Posterior cingulate gyrus (tissue), 11 donors: ENCODE measurements around the gene GRIK4.

Source experiments
- DNase-seq, 10 donors: peaks; one replicate each; pipeline versions ENCODE4 v3.0.0 to v3.0.0-alpha.2; 2020 to 2021; ENCODE audit warnings: mixed read lengths in 3 of 10
- intact Hi-C: fragments of 100-400 bp; cut with DNase I; formaldehyde crosslinking; loops from one replicate; pipeline ENCODE4 v1.15.1; 2023

The GRIK4 gene

GRCh38 chr11:120655589-120655988 is 144.0 kb downstream of the GRIK4 start:
- no peak for DNase-seq
- intact Hi-C loops = no loop called here

GRCh38 chr11:120657306-120658070 is 145.9 kb downstream of the GRIK4 start:
- intact Hi-C loops = no loop called here
- no peak for DNase-seq

GRCh38 chr11:120658071-120658423 is 146.5 kb downstream of the GRIK4 start:
- intact Hi-C loops = no loop called here
- DNase-seq = no peak

GRCh38 chr11:120659076-120659475 is 147.5 kb downstream of the GRIK4 start:
- no peak for DNase-seq
- intact Hi-C loops = no loop called here

GRCh38 chr11:120660024-120660565 is 148.5 kb downstream of the GRIK4 start:
- DNase-seq = no peak
- intact Hi-C loops = no loop called here

GRCh38 chr11:120662071-120662676 is 150.6 kb downstream of the GRIK4 start:
- intact Hi-C loops = no loop called here
- no peak for DNase-seq

- DNase-seq = no peak
- intact Hi-C loops = no loop called here
Observed at GRCh38 chr11:120663142-120663541, 151.6 kb downstream of the GRIK4 start.

- DNase-seq = no peak
- intact Hi-C loops = no loop called here
Observed at GRCh38 chr11:120666121-120666639, 154.6 kb downstream of the GRIK4 start.

- intact Hi-C loops = no loop called here
- peak in 9 of 10 donors; percentile 26 to 96 (median 81) for DNase-seq
Observed at GRCh38 chr11:120667281-120667680, 155.7 kb downstream of the GRIK4 start.

GRCh38 chr11:120667934-120668333 is 156.4 kb downstream of the GRIK4 start:
- intact Hi-C loops = no loop called here
- no peak for DNase-seq

- DNase-seq = no peak
- intact Hi-C loops = no loop called here
Observed at GRCh38 chr11:120668537-120668936, 157.0 kb downstream of the GRIK4 start.

GRCh38 chr11:120674542-120674941 is 163.0 kb downstream of the GRIK4 start:
- intact Hi-C loops = no loop called here
- no peak for DNase-seq

- intact Hi-C loops = no loop called here
- no peak for DNase-seq
Observed at GRCh38 chr11:120675171-120675570, 163.6 kb downstream of the GRIK4 start.

- no peak for DNase-seq
- intact Hi-C loops = no loop called here
Observed at GRCh38 chr11:120676991-120677390, 165.4 kb downstream of the GRIK4 start.

GRCh38 chr11:120680322-120680721 is 168.8 kb downstream of the GRIK4 start:
- no peak for DNase-seq
- intact Hi-C loops = no loop called here

GRCh38 chr11:120681434-120682331 is 170.1 kb downstream of the GRIK4 start:
- no peak for DNase-seq
- intact Hi-C loops = no loop called here

- intact Hi-C loops = no loop called here
- DNase-seq = no peak
Observed at GRCh38 chr11:120682332-120682649, 170.7 kb downstream of the GRIK4 start.

- no peak for DNase-seq
- intact Hi-C loops = no loop called here
Observed at GRCh38 chr11:120682866-120683265, 171.3 kb downstream of the GRIK4 start.

GRCh38 chr11:120686516-120686915 is 175.0 kb downstream of the GRIK4 start:
- intact Hi-C loops = no loop called here

GRCh38 chr11:120688163-120688562 is 176.6 kb downstream of the GRIK4 start:
- intact Hi-C loops = no loop called here
- DNase-seq = no peak

More at GRCh38 chr11:120686516-120686915, 175.0 kb downstream of the GRIK4 start:
- no peak for DNase-seq
